ENCODE results near the gene GPR142. TPM values are rescaled to one million over a fixed set of nuclear protein-coding genes. Genes with fewer than 3 reads are reported as not detected.

GPR142 gene, protein sequence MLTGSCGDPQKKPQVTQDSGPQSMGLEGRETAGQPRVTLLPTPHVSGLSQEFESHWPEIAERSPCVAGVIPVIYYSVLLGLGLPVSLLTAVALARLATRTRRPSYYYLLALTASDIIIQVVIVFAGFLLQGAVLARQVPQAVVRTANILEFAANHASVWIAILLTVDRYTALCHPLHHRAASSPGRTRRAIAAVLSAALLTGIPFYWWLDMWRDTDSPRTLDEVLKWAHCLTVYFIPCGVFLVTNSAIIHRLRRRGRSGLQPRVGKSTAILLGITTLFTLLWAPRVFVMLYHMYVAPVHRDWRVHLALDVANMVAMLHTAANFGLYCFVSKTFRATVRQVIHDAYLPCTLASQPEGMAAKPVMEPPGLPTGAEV
- total RNA-seq (2016; rRNA removed; fragmentation: Illumina TruSeq; extraction: Trizol) = not detected in 2 replicates
- total RNA-seq (2016; cell fraction: cytosol; rRNA removed; fragmentation: Illumina TruSeq; extraction: Trizol; ENCODE audit: low read depth) = not detected in 2 replicates
- total RNA-seq (2016; cell fraction: insoluble cytoplasmic fraction; rRNA removed; fragmentation: Illumina TruSeq; extraction: Trizol) = not detected in 2 replicates
- total RNA-seq (2016; cell fraction: membrane; rRNA removed; fragmentation: Illumina TruSeq; extraction: Trizol) = not detected in 2 replicates
- not detected in 2 replicates for total RNA-seq (2016; cell fraction: nucleus; rRNA removed; fragmentation: Illumina TruSeq; extraction: Trizol)
- not detected in 2 replicates for polyA plus RNA-seq (2011; rRNA removed)
- not detected in 2 replicates for polyA plus RNA-seq (2011; cell fraction: cytosol; rRNA removed)
- polyA plus RNA-seq (2011; cell fraction: nucleus; rRNA removed) = not detected in 2 replicates
- polyA plus RNA-seq (2012) = not detected in 2 replicates
- not detected in 2 replicates for polyA plus RNA-seq (2016; cell fraction: cytosol; fragmentation: Illumina TruSeq; extraction: Trizol; ENCODE audit: low read depth)
- not detected in 2 replicates for polyA plus RNA-seq (2016; cell fraction: insoluble cytoplasmic fraction; fragmentation: Illumina TruSeq; extraction: Trizol; ENCODE audit: low read depth)
- polyA plus RNA-seq (2016; cell fraction: membrane; fragmentation: Illumina TruSeq; extraction: Trizol; ENCODE audit: low read depth) = not detected in 2 replicates
- not detected in 2 replicates for polyA plus RNA-seq (2016; cell fraction: nucleus; fragmentation: Illumina TruSeq; extraction: Trizol; ENCODE audit: insufficient read depth, low read depth)
- polyA minus RNA-seq (2011; rRNA and poly(A)+ RNA removed; ENCODE audit: low replicate concordance) = not detected in 2 replicates
- polyA minus RNA-seq (2011; cell fraction: cytosol; rRNA and poly(A)+ RNA removed) = not detected in 2 replicates
- polyA minus RNA-seq (2011; cell fraction: nucleus; rRNA and poly(A)+ RNA removed) = not detected in 2 replicates
- Bru-seq, nascent RNA = not detected
- BruChase-seq, experiment 1, labeled RNA remaining after a 6-hour chase = not detected
- BruChase-seq, experiment 2, labeled RNA remaining after a 2-hour chase = not detected
- long read RNA-seq, experiment 1 = 0 reads
- long read RNA-seq, experiment 2 = 0 reads

DNA sequence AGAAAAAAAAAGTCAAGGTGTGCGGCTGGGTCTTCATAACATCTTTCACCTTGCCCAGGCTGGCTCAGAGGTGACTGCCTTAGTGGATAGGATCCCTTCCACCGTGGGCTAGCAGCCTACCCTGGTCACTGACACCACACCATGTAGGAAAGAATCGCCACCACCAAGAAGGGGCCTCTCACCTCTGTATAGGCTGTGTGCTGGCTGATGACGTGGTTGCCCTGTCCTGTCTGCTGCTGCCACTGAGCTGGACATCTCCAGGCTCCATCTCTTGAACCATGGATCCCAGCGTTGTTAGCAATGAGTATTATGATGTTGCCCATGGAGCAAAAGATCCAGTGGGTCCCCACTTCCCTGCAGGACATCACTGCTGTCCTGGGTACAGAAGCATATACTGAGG lies at the start of gene GPR142:
Gene GPR142 (plus strand): TSS at position 301 of the 400 bp plus-strand sequence. CDS start 2,035 bp downstream, outside the sequence.
- POLR2A ChIA-PET = interaction anchor here (1.9 kb wide), 1 partner anchor 86 kb away, joined by 6 read pairs; no protein-coding TSS in a partner anchor
- H4K20me1 ChIP-seq (ENCODE audit: insufficient read depth, low read length) = no peaks in the 10 kb centered on the region
- CTCF ChIA-PET (ENCODE audit: low intra/inter-chr PET ratio, low total read pairs) = interaction anchor here (1.3 to 3.8 kb wide), 2 partner anchors 12 to 126 kb away, joined by 4 to 29 read pairs; no protein-coding TSS in a partner anchor
- no peak within 1 kb of the TSS for H3K4me3 ChIP-seq (replicated peaks in 1 of 3; ENCODE audit: insufficient read depth in 1 of 3, low read depth in 2 of 3, low read length in 3 of 3)
- H3K4me1 ChIP-seq (ENCODE audit: insufficient read depth, low read length) = no peaks in the 10 kb centered on the region
- in situ Hi-C loops (cut with HindIII; ENCODE audit: extremely low pct_ligation_motif_present, low pct_unique_long_range_greater_than_20kb) (no loop called here), intact Hi-C loops (cut with micrococcal nuclease; ENCODE audit: unreplicated experiment) (loop anchor here (5.0 kb wide), 1 partner anchor 165 kb away; the partner anchor contains the start of gene CD300LB)
- H3K27me3 ChIP-seq (ENCODE audit: control insufficient read depth in 1 of 2, insufficient read depth in 2 of 2, low read length in 2 of 2) = peaks cover 3 to 53% of the 10 kb centered on the region in 2 experiments; a peak in 4 of 5 replicates
- 20% methylated on average over 3 of the region's 5 CpGs for WGBS (ENCODE audit: low lambda C conversion rate)
- FAIRE-seq (no peak), DNase-seq (ENCODE audit: low spot score) (no peak), ATAC-seq (no peak)
- no peaks in the 10 kb centered on the region for H3K36me3 ChIP-seq (replicated peaks in 1 of 2; ENCODE audit: control insufficient read depth in 1 of 2, insufficient read depth in 2 of 2, low read length in 2 of 2)
- TF ChIP-seq, protein P1, sequence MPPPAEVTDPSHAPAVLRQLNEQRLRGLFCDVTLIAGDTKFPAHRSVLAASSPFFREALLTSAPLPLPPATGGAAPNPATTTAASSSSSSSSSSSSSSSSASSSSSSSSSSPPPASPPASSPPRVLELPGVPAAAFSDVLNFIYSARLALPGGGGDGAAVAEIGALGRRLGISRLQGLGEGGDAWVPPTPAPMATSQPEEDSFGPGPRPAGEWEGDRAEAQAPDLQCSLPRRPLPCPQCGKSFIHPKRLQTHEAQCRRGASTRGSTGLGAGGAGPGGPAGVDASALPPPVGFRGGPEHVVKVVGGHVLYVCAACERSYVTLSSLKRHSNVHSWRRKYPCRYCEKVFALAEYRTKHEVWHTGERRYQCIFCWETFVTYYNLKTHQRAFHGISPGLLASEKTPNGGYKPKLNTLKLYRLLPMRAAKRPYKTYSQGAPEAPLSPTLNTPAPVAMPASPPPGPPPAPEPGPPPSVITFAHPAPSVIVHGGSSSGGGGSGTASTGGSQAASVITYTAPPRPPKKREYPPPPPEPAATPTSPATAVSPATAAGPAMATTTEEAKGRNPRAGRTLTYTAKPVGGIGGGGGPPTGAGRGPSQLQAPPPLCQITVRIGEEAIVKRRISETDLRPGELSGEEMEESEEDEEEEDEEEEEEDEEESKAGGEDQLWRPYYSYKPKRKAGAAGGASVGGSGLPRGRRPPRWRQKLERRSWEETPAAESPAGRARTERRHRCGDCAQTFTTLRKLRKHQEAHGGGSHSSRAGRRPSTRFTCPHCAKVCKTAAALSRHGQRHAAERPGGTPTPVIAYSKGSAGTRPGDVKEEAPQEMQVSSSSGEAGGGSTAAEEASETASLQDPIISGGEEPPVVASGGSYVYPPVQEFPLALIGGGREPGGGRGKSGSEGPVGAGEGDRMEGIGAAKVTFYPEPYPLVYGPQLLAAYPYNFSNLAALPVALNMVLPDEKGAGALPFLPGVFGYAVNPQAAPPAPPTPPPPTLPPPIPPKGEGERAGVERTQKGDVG (CRISPR knock-in tag; IDR thresholded peaks at IDR 0.05; ENCODE audit: borderline replicate concordance) = no peak
- TF ChIP-seq CREB1 (IDR thresholded peaks at IDR 0.05) (peak; percentile 57; the same call in 1 of the 2 replicates), CREB1 (CRISPR knock-in tag; IDR thresholded peaks at IDR 0.05) (no peak)
- H3K79me2 ChIP-seq (ENCODE audit: insufficient read depth, low read length) = no peaks in the 10 kb centered on the region
- H3K9ac ChIP-seq (ENCODE audit: insufficient read depth, low read depth, low read length) = no peak within 1 kb of the TSS
- BruUV-seq (replicated peaks) = no TSS peak
- no peak within 1 kb of the TSS for H2AFZ ChIP-seq (ENCODE audit: low read length)
- H3K4me2 ChIP-seq (ENCODE audit: low read depth, low read length) = no peak within 1 kb of the TSS
- H3K9me3 ChIP-seq (ENCODE audit: low read length) = no peaks in the 10 kb centered on the region
- H3K27ac ChIP-seq (ENCODE audit: extremely low read length, insufficient read depth, low read length) = no peak within 1 kb of the TSS

Data from HepG2 (cell line).